Cerebellar nuclear complex (tissue), 1 donor: ENCODE results near the gene CABP4.

ENCODE experiments used
- DNase-seq, 2 experiments: peaks; one replicate each; lab custom pipeline; 2025; lab: John Stamatoyannopoulos, UW

Gene CABP4

DNA sequence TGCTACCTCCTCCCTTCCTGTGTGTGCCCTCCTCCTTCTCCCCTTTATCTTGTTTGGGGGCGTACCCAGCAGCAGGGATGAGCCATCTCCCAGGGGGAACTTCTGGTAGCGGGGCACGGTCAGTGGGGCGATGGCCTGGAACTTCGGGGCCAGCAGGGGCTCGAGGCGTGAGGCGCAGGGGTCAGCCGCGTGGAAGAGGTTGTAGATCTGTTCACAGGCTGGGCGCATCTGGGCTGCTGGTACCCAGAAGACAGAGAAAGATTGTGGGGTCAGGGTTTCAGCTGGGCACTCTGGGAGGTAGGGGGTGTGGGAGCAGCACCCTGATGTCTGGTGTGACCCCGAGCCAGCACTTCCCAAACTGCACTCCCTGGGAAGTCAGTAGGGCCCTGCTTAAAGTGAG lies 41.0 kb downstream of the CABP4 start:
- no peak for DNase-seq

DNA sequence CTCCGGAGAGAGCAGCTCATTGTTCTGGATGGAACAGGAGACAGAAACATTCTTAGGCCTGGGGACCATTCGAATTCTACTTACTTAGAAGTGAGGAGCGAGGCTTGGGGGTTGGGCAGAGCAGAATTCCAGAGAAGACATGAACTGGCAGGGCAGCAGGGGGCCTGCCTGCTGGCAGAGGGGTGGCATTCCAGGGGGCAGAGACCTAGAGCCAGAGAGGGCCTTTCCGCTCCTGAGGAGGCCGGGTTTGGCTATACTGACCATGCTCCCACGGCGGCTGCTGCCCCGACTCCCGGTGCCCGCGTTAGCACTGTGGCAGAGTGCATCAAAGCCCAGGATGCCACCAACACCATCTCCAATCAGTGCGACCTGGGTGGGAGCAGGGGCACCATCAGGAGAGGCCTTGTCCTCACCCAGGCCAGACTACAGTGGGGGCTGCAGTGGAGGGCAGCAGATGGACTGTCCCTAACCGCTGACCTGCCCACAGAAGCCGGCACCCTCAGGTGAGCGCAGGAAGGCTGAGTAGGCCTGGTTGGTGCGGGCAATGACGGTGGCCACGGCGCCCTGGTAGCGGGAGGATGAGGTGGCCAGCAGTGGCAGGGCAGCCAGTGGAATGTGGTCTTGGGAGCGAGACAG lies 42.6 kb downstream of the CABP4 start:
- DNase-seq, result no peak

DNA sequence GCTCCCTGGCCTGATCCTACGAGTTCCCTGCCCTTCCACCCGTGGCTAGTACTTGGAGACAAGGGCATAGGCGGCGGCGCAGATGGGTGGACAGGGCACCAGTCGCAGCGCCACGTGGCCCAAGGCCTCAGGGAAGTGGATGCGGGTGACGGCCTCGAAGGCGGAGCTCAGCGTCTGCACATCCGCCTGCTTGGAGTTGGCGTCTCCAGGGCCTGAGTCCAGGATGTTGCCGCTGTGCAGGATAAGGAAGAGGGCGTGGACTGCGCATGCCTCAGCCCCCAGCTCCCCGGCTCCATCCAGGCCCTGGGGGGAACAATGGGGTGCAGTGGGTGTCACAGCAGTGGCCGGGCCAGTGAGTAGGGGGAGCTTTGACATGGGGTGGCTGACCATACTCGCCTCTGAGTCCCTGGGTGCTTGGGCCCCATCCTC lies 43.4 kb downstream of the CABP4 start:
- no peak for DNase-seq

DNA sequence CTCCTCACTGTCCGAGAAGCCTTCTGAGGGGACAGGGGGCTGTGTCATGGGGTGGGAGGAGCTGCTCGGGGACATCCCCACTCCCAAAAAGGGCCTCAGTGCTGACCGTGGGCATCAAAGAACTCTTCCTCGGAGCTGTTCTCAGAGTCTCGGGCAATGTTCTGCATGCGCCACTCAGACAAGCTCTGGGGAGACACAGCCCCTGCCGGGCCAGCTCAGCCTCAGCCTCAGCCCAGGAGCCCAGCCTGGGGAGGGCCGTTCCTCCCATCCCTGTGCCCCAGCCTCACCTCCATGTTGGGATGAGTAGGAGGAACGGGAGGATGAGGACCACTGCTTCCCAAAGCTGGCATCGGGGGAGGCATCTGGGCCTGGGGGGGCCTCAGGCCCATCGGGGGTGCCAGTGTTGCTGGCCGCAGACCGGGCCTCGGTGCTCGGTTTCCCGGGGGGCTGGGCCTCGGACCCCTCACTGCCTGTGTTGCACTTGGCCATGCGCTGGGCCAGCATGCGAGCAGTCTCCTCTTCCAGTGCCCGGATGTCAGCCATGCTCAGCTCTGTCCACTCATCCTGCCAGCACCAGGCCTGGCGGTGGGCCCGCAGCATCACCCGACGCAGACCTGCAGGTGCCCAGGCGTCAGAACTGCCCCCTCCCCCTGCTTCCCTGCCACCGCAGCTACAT lies 44.8 kb downstream of the CABP4 start:
- DNase-seq, result no peak

DNA sequence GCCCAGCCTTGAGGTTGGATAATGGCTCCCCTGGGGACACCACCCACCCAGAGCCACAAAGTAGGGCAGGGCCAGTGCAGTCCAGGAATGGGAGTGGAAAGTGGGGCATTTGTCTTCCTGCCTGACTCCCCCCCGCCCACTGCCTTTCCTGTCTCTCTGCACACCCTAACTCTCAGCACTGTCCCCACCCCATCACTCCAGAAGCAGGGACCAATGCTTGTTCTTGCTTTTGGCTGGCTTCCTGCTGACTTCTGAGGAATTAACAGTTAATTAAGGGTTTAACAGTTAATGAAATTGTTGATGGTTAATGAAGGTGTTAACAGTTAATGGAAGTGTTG lies 45.3 kb downstream of the CABP4 start:
- no peak for DNase-seq

DNA sequence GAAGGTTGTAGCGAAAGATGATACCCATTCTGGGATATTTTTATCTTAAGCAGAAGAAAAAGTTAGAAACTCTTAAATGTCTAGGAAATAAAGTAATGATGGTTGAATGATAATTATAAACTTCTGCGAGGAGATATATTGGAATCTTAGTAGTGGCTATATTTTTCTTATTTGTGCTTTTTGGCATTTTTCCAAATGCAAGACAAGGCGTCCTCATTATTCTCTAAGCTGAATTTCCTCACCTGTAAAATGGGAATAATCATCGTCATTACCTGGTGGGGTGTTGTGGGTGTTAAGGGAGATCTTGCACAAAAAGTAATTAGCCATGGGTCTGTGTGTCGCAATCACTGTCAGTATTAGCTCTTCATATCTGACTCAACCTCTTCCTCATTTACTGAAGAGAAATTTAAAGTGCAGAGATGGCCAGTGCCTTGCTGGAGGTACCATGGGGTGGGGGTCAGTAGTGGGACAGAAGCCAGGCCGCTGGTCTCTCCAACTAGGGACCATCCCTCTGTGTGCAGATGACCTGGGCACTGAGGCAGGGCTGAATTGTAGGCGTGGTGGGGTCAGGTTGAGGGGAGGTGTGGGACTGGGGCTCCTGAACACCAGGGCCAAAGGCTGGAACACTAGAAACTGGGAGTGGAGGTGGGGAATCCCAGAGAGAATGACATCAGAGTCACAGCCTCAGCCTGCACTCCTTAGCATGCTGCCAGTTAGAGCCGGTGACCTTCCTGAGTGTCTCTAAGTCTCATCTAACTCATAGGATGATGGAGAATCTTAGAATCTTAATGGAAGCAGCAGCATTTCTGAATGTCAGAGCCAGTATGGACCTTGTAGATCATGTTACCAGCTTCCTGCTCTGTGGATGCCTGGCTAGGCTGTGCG lies 45.9 kb downstream of the CABP4 start:
- no peak for DNase-seq

DNA sequence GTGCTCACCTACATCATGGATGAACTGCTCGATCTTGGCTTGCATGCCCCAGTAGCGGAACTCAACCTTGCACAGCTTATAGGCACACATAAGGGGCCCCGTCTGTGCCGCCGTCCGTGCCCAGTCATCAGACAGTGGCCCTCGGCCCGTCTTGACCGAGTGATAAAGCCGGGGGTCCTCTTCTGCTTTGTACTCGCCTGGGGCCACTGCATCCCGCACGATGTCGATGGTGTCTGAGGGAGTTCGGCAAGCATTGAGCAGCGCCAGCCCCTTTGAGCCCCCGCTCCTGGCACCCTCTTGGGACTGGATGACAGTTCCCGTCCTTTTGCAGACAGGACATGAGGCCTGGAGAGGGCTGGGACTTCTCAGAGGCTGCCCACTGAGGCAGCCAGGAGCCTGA lies 46.7 kb downstream of the CABP4 start:
- no peak for DNase-seq

DNA sequence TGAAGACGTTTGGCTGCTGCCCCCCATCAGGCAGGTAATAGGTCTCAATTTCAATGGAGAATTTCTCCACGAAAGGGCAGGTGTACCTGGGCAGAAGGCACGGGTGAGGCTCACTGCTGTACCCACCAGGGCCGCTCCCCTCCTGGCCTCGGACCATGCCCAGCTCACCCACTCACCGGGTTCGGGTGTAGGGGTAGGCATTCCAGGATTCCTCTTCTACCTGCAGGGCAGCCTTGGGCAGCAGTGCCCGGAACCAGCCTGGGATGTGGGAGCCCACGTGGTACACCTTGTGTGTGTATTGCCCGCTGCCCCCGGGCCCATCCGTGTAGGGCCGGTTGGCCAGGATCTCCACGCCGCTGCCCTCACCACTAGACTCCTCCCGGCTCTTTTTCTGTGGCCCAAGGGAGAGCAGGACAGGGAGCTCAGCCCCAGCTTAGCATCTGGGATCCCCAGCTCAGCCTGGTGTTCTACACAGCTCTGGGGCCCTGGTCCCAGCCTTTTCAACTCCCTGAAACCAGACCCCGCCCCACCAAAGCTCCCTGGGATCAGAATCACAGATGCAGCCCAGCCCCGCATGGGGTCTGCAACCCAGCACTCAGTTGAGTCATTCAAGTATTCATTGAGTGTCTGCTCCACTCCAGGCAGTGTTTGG lies 47.3 kb downstream of the CABP4 start:
- DNase-seq, result no peak

DNA sequence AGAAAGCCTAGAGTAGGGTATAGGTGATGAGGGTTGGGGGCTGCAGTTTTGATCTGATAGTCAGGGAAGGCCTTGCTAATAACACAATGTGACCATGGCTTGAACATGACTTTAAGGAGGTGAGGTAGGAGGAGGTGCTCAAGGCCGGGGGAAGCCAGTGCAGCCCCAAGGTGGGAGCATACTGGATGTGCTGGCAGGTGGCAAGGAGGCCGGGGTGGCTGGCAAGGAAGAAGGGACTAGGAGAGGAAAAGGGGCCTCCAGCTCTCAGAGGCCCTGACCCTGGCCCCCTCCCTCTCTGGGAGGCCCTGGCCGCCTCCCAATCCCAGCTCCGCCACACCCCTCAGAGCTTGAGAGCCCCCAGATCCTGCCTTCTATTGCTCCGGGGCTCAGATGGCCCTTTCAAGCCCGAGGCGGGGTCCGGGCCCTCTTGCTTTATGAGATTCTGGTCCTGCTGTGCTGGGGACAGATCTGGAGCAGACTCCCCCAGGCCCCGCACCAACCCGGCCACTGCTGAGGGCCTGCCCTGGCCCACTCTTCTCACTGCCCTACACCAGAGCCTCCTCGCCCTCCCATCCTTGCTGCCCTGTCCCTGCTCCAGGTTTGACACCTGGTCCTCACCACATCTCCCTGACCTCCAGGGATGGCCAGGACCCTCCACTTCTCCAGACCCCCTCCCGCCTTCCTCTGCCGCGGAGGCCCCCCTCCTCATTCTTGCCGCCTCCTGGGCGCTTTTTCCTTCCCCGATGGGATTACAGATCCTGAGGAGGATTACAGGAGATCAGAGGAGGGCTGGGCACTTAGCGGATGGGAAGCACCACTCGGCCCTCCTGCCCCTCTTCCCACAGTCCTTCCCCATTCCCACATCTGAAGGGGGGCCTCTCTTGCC lies 48.2 kb downstream of the CABP4 start:
- no peak for DNase-seq

DNA sequence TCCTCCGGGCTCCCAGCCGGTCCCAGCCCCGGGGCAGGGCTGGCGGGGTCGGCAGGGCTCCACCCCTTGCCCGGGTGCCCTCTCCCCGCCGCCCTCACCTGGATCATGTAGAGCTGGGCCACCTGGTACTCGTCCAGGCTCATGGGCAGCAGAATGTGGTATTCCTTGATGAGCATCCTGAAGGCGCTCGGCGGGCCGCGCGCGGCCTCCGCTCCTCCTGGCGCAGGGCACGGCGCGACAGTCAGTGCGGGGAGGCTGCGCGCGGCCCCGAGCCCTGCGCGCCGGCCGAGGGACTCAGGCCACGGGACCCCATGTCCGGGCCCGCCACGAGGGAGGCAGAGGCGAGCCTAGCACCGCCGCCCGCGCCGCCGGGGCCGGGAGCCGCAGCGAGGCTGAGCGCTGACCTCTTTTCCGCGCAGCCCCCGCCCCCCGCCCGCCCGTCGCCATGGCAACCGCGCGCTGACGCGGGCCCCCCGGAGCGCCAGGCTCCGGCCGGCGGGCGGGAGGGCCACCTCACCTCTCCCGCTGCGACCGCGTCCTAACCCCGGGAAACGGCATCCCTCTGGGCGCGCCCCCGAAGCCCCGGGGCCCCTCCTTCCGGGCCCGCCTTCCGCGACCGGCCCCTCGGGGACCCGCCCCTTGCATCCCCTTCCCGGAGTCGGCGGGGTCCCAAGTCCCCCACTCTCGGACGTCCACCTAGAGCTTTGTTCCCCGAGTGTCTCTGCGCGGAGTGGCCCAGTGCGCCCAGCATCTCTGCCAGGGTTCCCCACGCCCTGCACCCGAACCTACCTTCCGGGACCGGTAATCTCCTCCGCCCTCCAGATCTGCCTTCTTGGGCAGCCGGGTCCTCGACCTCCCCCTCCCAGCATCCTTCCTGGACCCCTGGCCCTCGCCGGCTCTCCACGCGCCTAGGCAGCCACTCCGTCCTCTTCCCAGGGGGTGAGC lies 49.1 kb downstream of the CABP4 start:
- DNase-seq, result no peak

DNA sequence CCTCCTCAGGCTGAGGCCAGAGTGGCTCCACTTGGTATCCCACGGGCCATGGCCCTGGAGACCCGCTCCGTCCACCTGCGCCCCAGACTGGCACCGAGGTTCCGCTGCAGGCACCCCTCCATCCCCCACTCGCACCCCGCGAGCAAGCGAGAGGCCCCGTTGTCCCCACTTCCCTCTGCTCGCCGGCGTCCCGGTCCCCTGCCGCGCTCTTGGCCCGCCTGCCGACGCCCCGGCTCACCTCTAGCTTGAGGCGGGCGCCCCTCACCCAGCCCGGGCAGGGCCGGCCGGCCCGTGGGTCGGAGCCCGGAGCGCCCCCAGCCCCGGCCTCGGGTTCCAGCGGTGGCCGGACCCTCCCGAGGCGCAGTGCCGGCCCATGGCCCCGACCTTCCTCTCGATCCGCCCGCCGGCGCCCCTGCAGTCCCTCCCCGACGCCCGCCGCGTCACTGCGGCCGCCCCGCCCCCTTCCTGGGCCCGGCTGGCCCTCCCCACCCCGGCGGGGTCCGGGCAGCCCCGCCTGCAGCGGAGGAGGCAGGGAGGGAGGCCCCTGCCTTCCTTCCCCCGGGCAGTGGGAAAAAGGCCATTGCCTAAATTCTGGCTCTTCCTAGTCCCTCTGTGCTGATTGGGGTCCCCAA lies 49.9 kb downstream of the CABP4 start, which contains the start of gene PITPNM1:
Gene PITPNM1 (minus strand): TSS at position 414 of the 632 bp plus-strand sequence. CDS start 1,183 bp downstream, outside the sequence.
- no peak for DNase-seq

DNA sequence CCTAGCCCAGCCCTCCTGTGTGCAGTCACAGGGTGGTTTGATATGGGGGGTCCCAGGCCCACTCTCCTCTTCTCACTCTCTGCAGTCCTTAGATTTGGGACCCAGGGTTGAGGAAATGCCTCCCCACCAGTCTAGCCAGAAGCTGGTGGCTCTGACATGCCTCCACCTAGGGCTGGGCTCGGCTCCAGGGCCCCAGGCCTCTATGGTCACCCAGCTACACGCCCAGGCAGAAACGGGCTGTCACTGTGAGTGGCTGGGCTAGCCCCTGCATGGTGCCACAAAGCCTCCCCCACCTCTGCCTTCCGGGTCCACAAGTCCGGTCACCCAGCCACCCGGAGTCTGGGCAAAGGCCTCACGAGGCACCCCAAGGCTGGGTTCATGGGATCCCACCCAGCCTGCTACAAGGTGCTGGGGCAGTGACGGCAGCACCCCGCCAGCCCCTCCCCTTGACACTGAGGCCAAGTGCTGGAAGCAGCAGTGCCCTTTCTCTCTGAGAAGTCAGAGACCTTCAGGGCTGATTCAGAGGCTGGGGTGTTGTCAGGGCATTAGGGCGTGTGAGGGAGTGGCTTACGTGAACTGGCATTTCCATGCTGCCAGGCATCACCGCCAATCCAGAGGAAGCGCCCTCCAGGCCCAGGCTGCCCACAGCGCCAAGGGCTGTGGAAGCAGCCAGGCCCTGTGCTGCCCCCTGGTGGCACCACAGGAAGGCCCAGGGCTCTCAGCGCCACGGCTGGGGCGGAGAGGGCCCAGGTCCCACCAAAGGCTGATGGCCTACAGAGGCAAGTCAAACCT lies 50.6 kb downstream of the CABP4 start:
- peak; percentile 62 to 63 for DNase-seq

DNA sequence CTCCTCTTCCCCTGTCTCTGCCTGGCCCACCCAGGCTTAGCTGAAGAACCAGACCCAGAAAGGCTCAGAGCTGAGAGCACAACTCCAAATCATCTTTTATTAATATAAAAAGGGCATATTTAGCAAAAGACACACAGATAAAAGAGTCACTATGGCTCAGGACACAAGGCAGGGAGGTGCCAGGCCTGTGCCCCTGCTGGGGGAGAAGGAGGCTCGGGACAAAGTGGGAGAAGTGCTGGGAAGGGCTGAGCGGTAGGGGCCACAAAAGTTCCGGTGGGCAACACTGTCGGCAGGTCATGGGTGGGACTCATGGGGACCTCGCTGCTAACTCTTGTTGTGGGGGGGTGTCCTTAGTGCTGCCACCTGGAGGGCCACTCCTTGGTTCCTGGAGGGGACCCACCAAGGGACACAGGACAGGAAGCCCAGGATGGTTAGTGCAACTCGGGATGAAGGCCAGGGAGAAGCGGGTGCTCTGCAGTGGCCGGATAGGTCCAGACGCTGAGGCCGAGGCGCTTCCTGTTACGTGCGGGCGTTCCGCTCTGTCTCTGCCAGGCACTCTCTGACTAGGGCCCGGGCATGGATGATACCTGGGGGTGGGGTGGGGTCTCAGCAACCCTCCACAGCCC lies 51.4 kb downstream of the CABP4 start:
- no peak for DNase-seq

DNA sequence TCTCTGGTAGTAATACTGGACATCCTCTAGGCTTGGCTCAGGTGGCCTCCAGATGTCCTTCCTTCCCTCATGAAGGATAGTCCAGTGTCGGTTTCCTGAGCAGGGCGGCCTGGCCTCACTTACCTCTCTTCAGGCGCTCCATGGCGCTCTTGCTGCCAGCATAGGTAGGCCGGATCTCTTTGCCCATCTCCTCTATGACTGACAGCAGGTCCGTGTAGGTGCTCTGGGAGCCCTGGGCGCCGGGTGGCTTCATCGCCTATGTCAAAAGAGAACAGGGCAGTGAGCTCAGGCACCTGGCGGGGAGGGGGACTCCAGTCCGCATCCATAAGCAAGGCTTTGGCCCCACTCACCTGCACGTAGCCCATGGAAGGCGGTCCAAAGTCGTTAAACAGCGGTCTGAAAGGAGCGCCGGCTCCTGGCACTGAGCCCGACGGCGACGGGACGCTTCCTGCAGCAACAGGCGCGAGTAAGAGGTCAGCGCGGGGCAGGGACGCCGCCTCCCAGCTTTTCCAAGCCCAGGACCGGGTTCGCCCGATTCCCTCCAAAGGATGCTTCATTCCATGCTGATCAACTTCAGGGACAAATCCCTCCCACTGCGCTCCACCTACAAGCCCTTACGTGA lies 52.2 kb downstream of the CABP4 start:
- DNase-seq, result no peak

DNA sequence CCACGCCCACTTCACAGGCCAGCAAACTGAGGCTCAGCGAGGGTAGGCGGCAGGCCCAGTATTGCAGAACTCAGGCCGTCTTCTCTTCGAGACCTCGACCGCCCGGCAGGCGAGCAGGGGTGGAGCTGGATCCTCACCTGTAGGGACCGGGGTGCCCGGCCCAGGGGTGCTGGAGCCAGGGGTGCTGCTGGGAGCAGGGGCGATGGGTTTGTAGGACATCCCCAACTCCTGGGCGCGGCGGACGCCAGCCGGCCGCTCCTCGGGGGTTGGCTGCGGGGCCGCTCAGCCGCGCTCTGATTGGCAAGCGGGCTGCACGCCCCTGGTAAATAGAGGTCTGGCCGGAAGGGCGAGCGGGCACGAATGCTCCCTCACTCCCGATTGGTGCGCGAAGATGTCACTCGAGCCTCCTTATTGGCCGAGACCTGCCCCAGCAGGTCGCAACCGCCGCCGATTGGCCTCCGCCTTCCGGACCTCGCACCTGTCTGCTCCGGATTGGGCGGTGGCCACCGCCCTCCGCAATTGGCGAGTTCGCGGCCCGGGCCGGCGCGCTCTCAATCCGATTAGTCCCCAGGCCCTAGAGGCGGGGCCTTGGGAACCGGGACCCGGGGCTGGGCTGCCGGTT lies 52.8 kb downstream of the CABP4 start, which contains the start of gene CDK2AP2:
Gene CDK2AP2 (minus strand): TSS at position 299 of the 622 bp plus-strand sequence. CDS start 80 bp downstream, at position 219.
- DNase-seq, result peak; percentile 72 to 96

DNA sequence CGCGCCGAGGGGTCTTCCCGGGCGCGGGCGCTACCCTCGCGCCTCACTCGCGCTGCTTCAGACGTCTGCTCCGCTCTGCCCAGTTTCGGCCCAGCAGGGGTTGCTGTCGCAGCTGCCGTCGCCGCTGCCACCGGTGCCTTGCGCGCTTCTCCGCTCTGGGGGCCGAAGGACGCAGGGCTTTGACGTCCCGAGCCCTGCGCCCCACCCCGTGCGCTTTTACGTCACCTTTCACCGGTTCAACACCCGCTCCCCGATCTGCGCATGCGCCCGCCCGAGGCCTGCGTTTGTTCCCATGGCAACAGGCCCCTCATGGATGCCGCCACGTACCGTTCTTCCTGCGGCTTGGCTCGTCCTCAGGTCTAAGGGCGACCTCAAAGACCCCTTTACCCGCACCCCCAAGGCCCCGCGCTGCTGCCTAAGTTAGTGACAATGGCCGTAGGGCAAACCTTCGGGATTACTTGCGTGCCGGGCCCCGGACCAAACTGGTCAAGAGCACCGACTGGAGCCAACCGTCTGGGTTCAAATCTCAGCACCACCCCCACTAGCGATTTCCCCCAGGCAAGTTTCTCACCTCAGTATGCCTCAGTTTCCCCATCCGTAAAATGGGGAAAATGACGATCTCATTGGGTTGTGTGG lies 53.5 kb downstream of the CABP4 start:
- DNase-seq, result peak; percentile 59 to 81

DNA sequence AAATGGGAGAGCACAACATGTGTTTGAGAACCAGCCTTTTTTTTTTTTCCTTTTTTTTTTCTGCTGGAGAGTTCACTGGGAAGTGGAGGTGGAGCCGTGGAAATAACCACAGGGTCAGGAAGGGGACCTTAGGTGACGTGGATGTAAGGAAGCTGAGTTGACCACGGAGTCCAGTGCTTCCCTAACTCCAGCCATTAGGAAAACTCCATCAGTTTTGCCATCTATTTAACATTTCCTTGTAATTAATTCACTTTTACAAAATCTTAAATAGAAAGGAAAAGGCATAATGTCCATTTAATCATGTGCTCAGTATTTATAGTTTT lies 54.8 kb downstream of the CABP4 start:
- no peak for DNase-seq
